Testis (tissue), 3 donors: ENCODE results near the gene SDS. TPM values are rescaled to one million over a fixed set of nuclear protein-coding genes. Genes with fewer than 3 reads are reported as not detected.

Source experiments
- DNase-seq: peaks from one replicate; pipeline ENCODE4 v3.0.0-alpha.2; 2019
- H3K27ac ChIP-seq, 2 donors: fragments of 200-600 bp; sonication (generic); one replicate each; pipeline ENCODE4 v1.5.1; 2019
- H3K27me3 ChIP-seq: fragments of 200-600 bp; sonication (generic); one replicate; pipeline ENCODE4 v1.5.1; 2019
- H3K36me3 ChIP-seq: fragments of 200-600 bp; sonication (generic); one replicate; pipeline ENCODE4 v1.5.1; 2017; ENCODE audit warnings: low read depth; ENCODE audit errors: missing control alignments
- H3K4me1 ChIP-seq: fragments of 200-600 bp; sonication (generic); one replicate; pipeline ENCODE4 v1.5.1; 2019
- H3K4me3 ChIP-seq, 2 donors: fragments of 200-600 bp; sonication (generic); one replicate each; pipeline ENCODE4 v1.5.1; 2017 to 2019
- H3K9me3 ChIP-seq: fragments of 200-600 bp; sonication (generic); one replicate; pipeline ENCODE4 v1.5.1; 2017
- POLR2A ChIP-seq: fragments of 450-650 bp; IDR thresholded peaks from one replicate; pipeline ENCODE4 v1.6.1; 2017; ENCODE audit warnings: antibody characterized with exemption, mild to moderate bottlenecking, moderate library complexity
- WGBS, 2 donors: methylation state at CpG; one replicate each; pipeline ENCODE4 v1.1.5; 2018; 5-methylcytosine and 5-hydroxymethylcytosine counted together
- intact Hi-C: fragments of 100-400 bp; cut with DNase I; formaldehyde crosslinking; loops from one replicate; pipeline ENCODE4 v1.15.1; 2023; ENCODE audit warnings: low total_unique reads
- polyA plus RNA-seq: library from polyadenylated mRNA; stranded (reverse); fragments of 350-450 nt; fragmentation: Illumina TruSeq; extraction: RNeasy Lipid Tissue Mini Kit (QIAGEN cat#74804); gene quantifications from one replicate; pipeline ENCODE4 v1.2.3, GENCODE V29; 2014; ENCODE audit warnings: low read depth, low replicate concordance; ENCODE audit not compliant: insufficient read depth
- total RNA-seq, 2 donors: library from RNA; depleted of rRNA; stranded (reverse); fragments of >200 nt; gene quantifications; one replicate each; pipeline ENCODE4 v1.2.3, GENCODE V29; 2016
- TF ChIP-seq, protein P1 (sequence below), 3 experiments: fragments of 450-650 bp in 2 of 3; fragments of 200-600 bp in 1 of 3; sonication (generic) in 1 of 3; IDR thresholded peaks; one replicate each; pipeline ENCODE4 v1.5.1; 2016 to 2019; ENCODE audit warnings: antibody characterized with exemption in 3 of 3, mild to moderate bottlenecking in 2 of 3, moderate library complexity in 1 of 3

The SDS gene
- total and polyA plus RNA-seq, 3 donors from 2014 or later: 0.34 to 0.93 TPM; not detected in 1

DNA sequence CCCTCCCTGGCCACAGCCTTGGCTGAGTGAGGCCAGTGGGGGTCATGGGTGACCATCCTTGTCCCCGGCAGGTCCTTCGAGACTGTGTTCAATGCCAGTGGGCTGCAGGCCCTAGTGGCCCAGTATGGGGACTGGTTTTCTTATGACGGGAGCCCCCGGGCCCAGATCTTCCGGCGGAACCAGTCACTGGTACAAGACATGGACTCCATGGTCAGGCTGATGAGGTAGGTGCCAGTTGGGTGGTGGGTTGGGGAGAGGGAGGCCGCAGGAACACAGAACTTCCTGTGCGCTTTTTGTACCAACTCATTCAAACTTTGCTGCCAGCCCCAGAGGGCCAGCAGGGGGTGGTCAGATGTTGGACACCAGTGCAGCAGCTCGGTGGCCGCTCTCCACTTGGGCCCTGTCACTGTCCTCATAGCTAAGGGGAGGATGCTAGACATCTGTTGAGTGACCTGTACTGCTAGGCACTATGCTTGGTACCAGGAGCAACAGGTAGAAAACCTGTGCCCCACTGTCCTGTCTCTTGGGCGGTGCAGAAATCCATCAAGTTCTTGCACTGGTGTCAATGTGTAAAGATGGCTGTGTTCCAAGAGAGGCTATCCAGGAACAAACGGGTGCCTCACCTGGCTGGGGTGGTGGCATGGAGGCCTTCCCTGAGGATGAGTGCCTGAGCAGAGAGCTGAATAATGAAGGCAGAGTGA lies 16.7 kb downstream of the SDS start:
- H3K27me3 ChIP-seq: no peaks in the 10 kb centered on the region
- no peak for DNase-seq
- H3K4me1 ChIP-seq: no peaks in the 10 kb centered on the region
- H3K9me3 ChIP-seq: no peaks in the 10 kb centered on the region
- H3K4me3 ChIP-seq: no peak overlapping the region
- intact Hi-C loops: no loop called here
- no peaks in the 10 kb centered on the region for H3K36me3 ChIP-seq
- no peak overlapping the region for H3K27ac ChIP-seq
- WGBS, 2 donors: 95 to 100% methylated on average over 5 to 12 of the region's 12 CpGs
- TF ChIP-seq POLR2A: no peak

- no peak for DNase-seq
- TF ChIP-seq, protein P1, sequence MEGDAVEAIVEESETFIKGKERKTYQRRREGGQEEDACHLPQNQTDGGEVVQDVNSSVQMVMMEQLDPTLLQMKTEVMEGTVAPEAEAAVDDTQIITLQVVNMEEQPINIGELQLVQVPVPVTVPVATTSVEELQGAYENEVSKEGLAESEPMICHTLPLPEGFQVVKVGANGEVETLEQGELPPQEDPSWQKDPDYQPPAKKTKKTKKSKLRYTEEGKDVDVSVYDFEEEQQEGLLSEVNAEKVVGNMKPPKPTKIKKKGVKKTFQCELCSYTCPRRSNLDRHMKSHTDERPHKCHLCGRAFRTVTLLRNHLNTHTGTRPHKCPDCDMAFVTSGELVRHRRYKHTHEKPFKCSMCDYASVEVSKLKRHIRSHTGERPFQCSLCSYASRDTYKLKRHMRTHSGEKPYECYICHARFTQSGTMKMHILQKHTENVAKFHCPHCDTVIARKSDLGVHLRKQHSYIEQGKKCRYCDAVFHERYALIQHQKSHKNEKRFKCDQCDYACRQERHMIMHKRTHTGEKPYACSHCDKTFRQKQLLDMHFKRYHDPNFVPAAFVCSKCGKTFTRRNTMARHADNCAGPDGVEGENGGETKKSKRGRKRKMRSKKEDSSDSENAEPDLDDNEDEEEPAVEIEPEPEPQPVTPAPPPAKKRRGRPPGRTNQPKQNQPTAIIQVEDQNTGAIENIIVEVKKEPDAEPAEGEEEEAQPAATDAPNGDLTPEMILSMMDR (IDR thresholded peaks at IDR 0.05): no peak
- TF ChIP-seq POLR2A: no peak
- Histone ChIP-seq H3K4me1 (peaks cover 4% of the 10 kb centered on the region), H3K27me3 (no peaks in the 10 kb centered on the region), H3K9me3 (no peaks in the 10 kb centered on the region), H3K4me3 (no peak overlapping the region), H3K27ac (no peak overlapping the region), H3K36me3 (no peaks in the 10 kb centered on the region)
- WGBS, 2 donors: 95 to 97% methylated on average over 6 of the region's 6 CpGs
- intact Hi-C loops: no loop called here
Observed at GRCh38 chr12:113385282-113385882, 18.3 kb downstream of the SDS start.

GRCh38 chr12:113384778-113385177 lies 18.9 kb downstream of the SDS start:
- no peak overlapping the region for H3K4me3 ChIP-seq
- H3K36me3 ChIP-seq: no peaks in the 10 kb centered on the region
- DNase-seq: no peak
- H3K4me1 ChIP-seq: peaks cover 4% of the 10 kb centered on the region
- WGBS, 2 donors: 87 to 98% methylated on average over 9 to 14 of the region's 14 CpGs
- H3K27me3 ChIP-seq: no peaks in the 10 kb centered on the region
- H3K27ac ChIP-seq: no peak overlapping the region
- TF ChIP-seq, protein P1 (IDR thresholded peaks at IDR 0.05): no peak
- TF ChIP-seq POLR2A: no peak
- intact Hi-C loops: no loop called here
- no peaks in the 10 kb centered on the region for H3K9me3 ChIP-seq

GRCh38 chr12:113382206-113382605 lies 21.5 kb downstream of the SDS start:
- Histone ChIP-seq H3K4me1 (peaks cover 4% of the 10 kb centered on the region), H3K9me3 (no peaks in the 10 kb centered on the region), H3K27me3 (no peaks in the 10 kb centered on the region), H3K27ac (no peak overlapping the region), H3K36me3 (no peaks in the 10 kb centered on the region), H3K4me3 (no peak overlapping the region)
- no peak for DNase-seq
- intact Hi-C loops: no loop called here
- 89 to 94% methylated on average over 4 of the region's 4 CpGs for WGBS, 2 donors
- TF ChIP-seq, protein P1 (IDR thresholded peaks at IDR 0.05): no peak
- no peak for TF ChIP-seq POLR2A

- Histone ChIP-seq H3K27ac (no peak overlapping the region), H3K4me3 (no peak overlapping the region), H3K9me3 (no peaks in the 10 kb centered on the region), H3K4me1 (peaks cover 4% of the 10 kb centered on the region), H3K27me3 (no peaks in the 10 kb centered on the region), H3K36me3 (no peaks in the 10 kb centered on the region)
- intact Hi-C loops: no loop called here
- no peak for DNase-seq
- 59 to 72% methylated on average over 11 of the region's 11 CpGs for WGBS, 2 donors
- TF ChIP-seq POLR2A: no peak
- TF ChIP-seq, protein P1 (IDR thresholded peaks at IDR 0.05): no peak
Observed at GRCh38 chr12:113381220-113381619, 22.5 kb downstream of the SDS start.
